ENCODE data around the gene ANKRD42. TPM values are rescaled to one million over a fixed set of nuclear protein-coding genes. Genes with fewer than 3 reads are reported as not detected.
A peak's percentile ranks its signal among the peaks of the same experiment; 100 is the strongest.

Gene ANKRD42
- polyA plus RNA-seq, 4 donors, result 9.5 to 19.8 (median 18.8) TPM

- no peak for DNase-seq (ENCODE audit: low read depth in 4 of 4, low spot score in 3 of 4)
Measured at GRCh38 chr11:83285151-83285770, 91.7 kb downstream of the ANKRD42 start.

GRCh38 chr11:83285771-83286528, 92.4 kb downstream of the ANKRD42 start, which contains the start of gene CCDC90B:
TSS of gene CCDC90B (minus strand) at chr11:83286367. CDS start at chr11:83285972, 395 bp downstream.
- peak; percentile 96 to 98 (median 97) for DNase-seq (ENCODE audit: low read depth in 4 of 4, low spot score in 3 of 4)

GRCh38 chr11:83287631-83288030, 94.1 kb downstream of the ANKRD42 start:
- DNase-seq (ENCODE audit: low read depth in 4 of 4, low spot score in 3 of 4), result no peak

- DNase-seq (ENCODE audit: low read depth in 4 of 4, low spot score in 3 of 4), result no peak
Measured at GRCh38 chr11:83292709-83293456, 99.4 kb downstream of the ANKRD42 start.

- no peak for DNase-seq (ENCODE audit: low read depth in 4 of 4, low spot score in 3 of 4)
Measured at GRCh38 chr11:83293457-83293774, 99.9 kb downstream of the ANKRD42 start.

- no peak for DNase-seq (ENCODE audit: low read depth in 4 of 4, low spot score in 3 of 4)
Measured at GRCh38 chr11:83294208-83294607, 100.7 kb downstream of the ANKRD42 start.

Other genes with a start within 250 kb of the ANKRD42 start
- gene RAB30, start 121.8 kb upstream of the ANKRD42 start, polyA plus RNA-seq (ENCODE audit: insufficient read length in 4 of 4), result 10 to 100 TPM in 1 of 4 donors, 1 to 10 TPM in 3; 6.1 to 17.8 (median 8.8) TPM
- gene PCF11, start 36.6 kb upstream of the ANKRD42 start, polyA plus RNA-seq (ENCODE audit: insufficient read length in 4 of 4), result 10 to 100 TPM; 61.5 to 84.1 (median 73.3) TPM
- 100 to 1,000 TPM in 1 of 4 donors, 10 to 100 TPM in 3; 80.9 to 103 (median 90.4) TPM for gene CCDC90B, start 92.7 kb downstream of the ANKRD42 start, polyA plus RNA-seq (ENCODE audit: insufficient read length in 4 of 4)

Data from left renal pelvis (tissue), 4 donors.